ENCODE measurements around the gene PTH1R.

DNA sequence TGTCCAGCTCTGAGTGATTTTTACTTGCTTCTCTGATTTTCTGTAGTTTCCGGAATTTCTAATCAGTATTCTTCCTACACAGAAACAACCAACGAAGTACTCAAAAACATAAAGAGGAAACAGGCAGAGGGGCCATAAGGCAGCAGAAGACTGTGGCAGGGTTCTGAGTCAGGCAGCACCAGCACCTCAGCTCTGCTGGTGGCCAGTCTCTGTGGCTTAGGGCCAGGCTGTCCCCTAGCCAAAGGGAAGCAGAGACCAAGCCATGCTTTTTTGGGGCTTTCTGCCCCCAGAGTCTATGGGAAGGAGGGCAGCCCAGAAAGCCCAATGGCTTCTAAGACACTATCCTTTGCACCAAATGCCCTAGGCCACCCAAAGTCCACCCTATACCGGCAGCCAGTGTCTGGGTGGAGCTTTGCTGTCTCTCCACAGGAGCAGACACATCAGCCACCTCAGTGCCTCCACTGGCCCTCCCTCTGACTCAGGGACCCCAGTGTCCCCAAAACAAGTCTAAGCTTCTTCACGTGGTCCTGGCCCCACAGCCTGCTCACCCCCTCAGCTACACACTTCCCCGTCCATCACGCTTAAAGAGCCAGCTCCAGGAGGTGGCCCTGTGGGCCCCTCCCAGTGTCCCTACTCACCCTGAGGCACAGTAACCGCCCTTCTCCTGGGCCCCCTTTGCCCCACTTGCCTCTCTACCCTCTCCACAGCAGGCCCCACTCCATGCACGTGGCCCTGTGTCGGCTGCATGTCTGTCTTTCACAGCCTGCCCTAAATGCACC is 52.8 kb downstream of the PTH1R start:
- TF ChIP-seq CTCF (IDR thresholded peaks at IDR 0.05; ENCODE audit: low read depth, low read length, poor library complexity, severe bottlenecking) (no peak), EZH2phosphoT487 (IDR thresholded peaks at IDR 0.05; ENCODE audit: borderline replicate concordance, low read length) (no peak)
